ENCODE results near the gene SKAP1. TPM values are rescaled to one million over a fixed set of nuclear protein-coding genes. Genes with fewer than 3 reads are reported as not detected.
A peak's percentile ranks its signal among the peaks of the same experiment; 100 is the strongest.

The SKAP1 gene
- total RNA-seq, 1 donor from 2014 or later: 5.1 TPM

DNA sequence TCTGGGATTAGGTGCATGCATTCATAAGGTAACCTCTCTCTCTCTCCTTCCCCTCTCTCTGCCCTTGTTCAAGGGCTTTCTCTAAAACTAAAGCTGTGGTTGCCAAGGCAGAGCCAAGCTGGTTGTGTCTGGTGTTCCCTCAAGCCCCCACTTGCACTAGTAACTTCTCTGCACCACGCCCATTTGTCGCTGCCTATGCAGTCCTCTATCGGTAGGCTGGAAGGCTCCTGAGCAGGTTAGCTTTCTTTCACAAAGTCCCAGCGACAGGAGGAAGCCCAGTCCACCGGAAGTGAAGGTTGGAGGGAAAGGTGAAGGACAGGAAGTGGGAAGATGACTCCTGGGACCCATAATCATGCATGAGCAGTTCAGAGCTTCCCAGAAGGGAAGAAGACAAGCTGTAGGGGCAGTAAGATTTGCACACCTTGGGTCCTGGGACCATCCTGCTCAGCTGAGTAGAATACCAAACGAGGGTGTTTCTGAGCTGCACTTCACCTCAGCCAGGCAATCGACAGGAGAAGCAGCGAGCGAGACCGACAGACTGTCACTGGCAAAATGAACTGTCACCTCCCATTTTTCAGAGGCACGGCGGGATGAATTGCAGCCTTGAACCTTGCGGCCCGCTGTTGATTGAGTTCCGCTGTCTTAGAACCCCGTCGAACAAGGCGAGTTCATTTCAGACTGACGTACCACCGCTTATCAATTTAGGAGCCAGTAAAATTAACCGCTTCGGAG is 14.7 kb upstream of the SKAP1 start:
- intact Hi-C loops (cut with DNase I): no loop called here
- Histone ChIP-seq H3K27me3 (no peaks in the 10 kb centered on the region), H3K36me3 (no peaks in the 10 kb centered on the region), H3K27ac (no peak overlapping the region), H3K4me1 (no peaks in the 10 kb centered on the region), H3K9me3 (no peaks in the 10 kb centered on the region), H3K4me3 (no peak overlapping the region)
- DNase-seq (no peak), ATAC-seq (no peak)
- TF ChIP-seq, protein P1, sequence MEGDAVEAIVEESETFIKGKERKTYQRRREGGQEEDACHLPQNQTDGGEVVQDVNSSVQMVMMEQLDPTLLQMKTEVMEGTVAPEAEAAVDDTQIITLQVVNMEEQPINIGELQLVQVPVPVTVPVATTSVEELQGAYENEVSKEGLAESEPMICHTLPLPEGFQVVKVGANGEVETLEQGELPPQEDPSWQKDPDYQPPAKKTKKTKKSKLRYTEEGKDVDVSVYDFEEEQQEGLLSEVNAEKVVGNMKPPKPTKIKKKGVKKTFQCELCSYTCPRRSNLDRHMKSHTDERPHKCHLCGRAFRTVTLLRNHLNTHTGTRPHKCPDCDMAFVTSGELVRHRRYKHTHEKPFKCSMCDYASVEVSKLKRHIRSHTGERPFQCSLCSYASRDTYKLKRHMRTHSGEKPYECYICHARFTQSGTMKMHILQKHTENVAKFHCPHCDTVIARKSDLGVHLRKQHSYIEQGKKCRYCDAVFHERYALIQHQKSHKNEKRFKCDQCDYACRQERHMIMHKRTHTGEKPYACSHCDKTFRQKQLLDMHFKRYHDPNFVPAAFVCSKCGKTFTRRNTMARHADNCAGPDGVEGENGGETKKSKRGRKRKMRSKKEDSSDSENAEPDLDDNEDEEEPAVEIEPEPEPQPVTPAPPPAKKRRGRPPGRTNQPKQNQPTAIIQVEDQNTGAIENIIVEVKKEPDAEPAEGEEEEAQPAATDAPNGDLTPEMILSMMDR (IDR thresholded peaks at IDR 0.05): no peak

DNA sequence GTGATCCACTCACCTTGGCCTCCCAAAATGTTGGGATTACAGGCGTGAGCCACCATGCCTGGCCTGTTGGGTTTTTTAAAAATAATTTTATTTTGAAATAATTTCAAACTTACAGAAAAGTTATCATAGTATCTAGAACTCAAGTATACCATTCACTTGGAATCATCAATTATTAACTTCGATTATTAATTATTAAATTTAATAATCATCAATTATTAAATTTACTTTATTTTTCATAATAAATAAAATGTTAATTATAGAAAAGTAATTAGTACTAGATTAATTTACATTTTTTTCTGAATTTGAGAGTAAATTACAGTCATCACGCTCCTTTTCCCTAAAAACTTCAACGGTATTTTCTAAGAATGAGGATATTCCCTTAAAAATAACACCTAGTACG is 13.7 kb upstream of the SKAP1 start:
- no peaks in the 10 kb centered on the region for H3K36me3 ChIP-seq
- TF ChIP-seq, protein P1 (IDR thresholded peaks at IDR 0.05): no peak
- H3K4me3 ChIP-seq: no peak overlapping the region
- H3K4me1 ChIP-seq: peaks cover 4% of the 10 kb centered on the region
- H3K27ac ChIP-seq: no peak overlapping the region
- H3K9me3 ChIP-seq: no peaks in the 10 kb centered on the region
- intact Hi-C loops (cut with DNase I): no loop called here
- H3K27me3 ChIP-seq: no peaks in the 10 kb centered on the region
- ATAC-seq (no peak), DNase-seq (no peak)

DNA sequence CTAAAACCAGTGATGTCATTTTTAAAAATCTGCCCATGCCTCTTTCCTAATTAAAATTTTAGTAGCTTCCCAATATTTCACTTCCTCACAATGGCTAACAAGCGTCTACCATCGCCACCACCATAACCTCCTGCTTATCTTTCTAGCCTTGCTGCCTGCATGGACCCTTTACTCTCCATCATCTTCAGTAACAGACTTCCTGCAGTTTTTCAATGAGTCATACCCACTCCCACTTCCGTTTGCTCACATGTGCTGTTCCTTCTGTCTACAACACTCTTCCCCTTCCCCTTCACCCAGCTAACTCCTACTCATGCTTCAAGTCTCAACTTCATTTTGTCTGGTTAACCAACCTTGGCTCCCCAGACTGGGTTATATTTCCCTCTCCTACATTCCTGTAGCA is 12.8 kb upstream of the SKAP1 start:
- intact Hi-C loops (cut with DNase I): no loop called here
- ATAC-seq: peak; percentile 64
- H3K27ac ChIP-seq: no peak overlapping the region
- no peaks in the 10 kb centered on the region for H3K27me3 ChIP-seq
- no peaks in the 10 kb centered on the region for H3K9me3 ChIP-seq
- H3K36me3 ChIP-seq: no peaks in the 10 kb centered on the region
- DNase-seq: no peak
- H3K4me1 ChIP-seq: peaks cover 4% of the 10 kb centered on the region
- H3K4me3 ChIP-seq: no peak overlapping the region
- TF ChIP-seq, protein P1 (IDR thresholded peaks at IDR 0.05): no peak

DNA sequence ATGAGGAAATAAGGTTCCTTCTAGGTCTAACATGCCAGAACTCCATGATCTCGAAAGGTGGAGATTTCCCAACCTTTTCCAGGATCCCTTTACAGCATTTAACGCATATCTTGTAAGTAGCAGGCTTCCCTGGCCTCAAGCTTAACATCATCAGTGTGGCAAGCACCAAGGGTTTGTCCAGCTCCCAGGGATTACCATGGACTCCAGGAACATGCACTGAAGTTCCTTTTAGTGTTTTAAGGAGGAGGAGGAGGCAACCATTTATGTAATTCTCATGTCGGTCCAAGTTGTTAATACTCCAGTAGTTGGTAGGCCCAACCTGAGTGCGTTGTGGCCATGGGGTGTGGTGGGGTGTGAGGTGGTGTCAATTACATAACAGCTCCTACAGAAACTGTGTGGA is 11.8 kb upstream of the SKAP1 start:
- no peak for ATAC-seq
- Histone ChIP-seq H3K27ac (no peak overlapping the region), H3K9me3 (no peaks in the 10 kb centered on the region), H3K4me1 (peaks cover 4% of the 10 kb centered on the region), H3K27me3 (no peaks in the 10 kb centered on the region), H3K36me3 (no peaks in the 10 kb centered on the region), H3K4me3 (no peak overlapping the region)
- intact Hi-C loops (cut with DNase I): no loop called here
- TF ChIP-seq, protein P1 (IDR thresholded peaks at IDR 0.05): no peak
- no peak for DNase-seq

DNA sequence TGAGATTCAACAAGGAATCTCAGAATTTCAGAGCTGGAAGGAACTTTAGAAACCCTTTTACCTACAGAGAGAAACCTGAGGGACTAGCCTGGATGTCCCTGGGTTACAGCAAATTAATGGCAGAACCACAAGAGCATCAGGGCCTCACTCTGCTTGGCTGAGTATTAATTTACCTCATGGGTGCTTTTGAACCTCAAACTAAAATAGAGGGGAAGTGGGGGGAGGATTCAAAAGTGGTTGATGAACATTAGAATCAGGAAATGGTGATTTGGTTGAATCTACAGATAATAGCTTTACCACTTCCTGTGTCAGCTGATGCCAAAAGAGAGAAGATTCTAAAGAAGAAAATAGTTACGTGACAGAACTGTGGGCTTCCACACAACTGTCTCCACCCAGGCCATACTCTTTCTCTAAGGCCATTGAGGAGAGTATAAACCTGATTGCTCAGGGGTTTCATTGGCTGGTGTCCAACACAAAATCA is 11.3 kb upstream of the SKAP1 start:
- H3K4me1 ChIP-seq: peaks cover 4% of the 10 kb centered on the region
- no peaks in the 10 kb centered on the region for H3K36me3 ChIP-seq
- H3K27me3 ChIP-seq: no peaks in the 10 kb centered on the region
- no peak overlapping the region for H3K27ac ChIP-seq
- intact Hi-C loops (cut with DNase I): no loop called here
- no peaks in the 10 kb centered on the region for H3K9me3 ChIP-seq
- ATAC-seq: peak; percentile 64
- no peak overlapping the region for H3K4me3 ChIP-seq
- no peak for DNase-seq
- TF ChIP-seq, protein P1 (IDR thresholded peaks at IDR 0.05): no peak
